Inflammatory macrophage (primary cell): ENCODE measurements around the gene INTS7.
A peak's percentile ranks its signal among the peaks of the same experiment; 100 is the strongest.
"Not testable (repeated sequence)": the region's sequence is repeated elsewhere in the genome, so short reads cannot be mapped to it uniquely, and the experiment has no call there.

Source experiments
- DNase-seq, 2 donors: peaks; one replicate each; pipeline ENCODE4 v3.0.0-alpha.2; 2020 to 2022

Gene INTS7

GRCh38 chr1:212034516-212035122, 738 bp downstream of the INTS7 start:
- no peak for DNase-seq

GRCh38 chr1:212030936-212031528, 4.3 kb downstream of the INTS7 start:
- peak in 1 of 2 donors; percentile 7 for DNase-seq

GRCh38 chr1:212027727-212028126, 7.6 kb downstream of the INTS7 start:
- DNase-seq = not testable (repeated sequence)

- DNase-seq = no peak
Observed at GRCh38 chr1:212024469-212025149, 10.7 kb downstream of the INTS7 start.

- DNase-seq = not testable (repeated sequence)
Observed at GRCh38 chr1:212022908-212023307, 12.4 kb downstream of the INTS7 start.

DNA sequence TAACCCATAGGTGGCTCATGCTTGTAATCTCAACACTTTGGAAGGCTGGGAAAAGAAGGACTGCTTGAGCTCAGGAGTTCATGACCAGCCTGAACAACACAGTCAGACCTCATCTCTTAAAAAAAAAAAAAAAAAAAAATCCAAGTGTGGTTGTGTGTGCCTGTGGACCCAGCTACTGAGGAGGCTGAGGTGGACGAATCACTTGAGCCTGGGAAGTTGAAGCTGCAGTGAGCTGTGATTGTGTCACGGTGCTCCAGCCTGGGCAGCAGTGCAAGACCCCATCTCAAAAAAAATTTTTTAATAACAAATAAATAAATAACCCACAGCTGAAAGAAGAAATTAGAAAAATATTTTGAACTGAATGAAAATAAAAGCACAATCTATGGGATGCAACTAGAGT, 13.8 kb downstream of the INTS7 start:
- DNase-seq = no peak

DNA sequence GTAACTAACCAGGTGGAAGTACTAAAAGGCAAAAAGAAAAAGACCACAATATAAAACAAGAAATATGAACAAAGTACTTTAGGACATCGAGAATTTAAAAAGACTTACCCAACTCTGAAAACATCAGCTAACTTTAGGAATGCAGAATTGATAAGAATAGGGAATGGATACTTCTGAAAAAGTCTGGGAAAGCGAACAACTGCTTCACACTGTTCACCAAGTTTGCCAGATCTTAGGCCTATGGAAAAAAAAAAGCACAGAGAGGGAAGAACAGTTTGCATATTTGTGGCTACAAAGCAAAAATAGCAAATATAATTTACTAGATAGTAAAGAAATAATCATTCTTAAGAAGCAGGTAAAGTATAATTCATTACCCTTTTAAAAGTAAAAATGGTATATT, 14.4 kb downstream of the INTS7 start:
- no peak for DNase-seq

DNA sequence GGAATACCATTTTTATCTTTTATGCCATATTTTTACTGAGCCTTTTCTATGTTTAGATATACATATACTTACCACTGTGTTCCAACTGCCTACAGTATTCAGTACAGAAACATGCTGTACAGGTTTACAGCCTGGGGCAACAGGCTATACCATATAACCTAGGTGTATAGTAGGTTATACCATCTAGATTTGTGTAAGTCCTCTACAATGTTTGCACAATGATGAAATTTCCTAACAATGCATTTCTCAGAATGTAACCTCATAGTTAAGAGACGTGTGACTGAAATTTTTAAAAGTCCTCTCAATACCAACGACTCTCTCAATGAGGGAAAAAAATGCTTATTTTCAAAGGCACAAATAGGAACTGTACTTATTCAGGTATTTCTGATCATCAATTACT, 21.7 kb downstream of the INTS7 start:
- no peak for DNase-seq

DNA sequence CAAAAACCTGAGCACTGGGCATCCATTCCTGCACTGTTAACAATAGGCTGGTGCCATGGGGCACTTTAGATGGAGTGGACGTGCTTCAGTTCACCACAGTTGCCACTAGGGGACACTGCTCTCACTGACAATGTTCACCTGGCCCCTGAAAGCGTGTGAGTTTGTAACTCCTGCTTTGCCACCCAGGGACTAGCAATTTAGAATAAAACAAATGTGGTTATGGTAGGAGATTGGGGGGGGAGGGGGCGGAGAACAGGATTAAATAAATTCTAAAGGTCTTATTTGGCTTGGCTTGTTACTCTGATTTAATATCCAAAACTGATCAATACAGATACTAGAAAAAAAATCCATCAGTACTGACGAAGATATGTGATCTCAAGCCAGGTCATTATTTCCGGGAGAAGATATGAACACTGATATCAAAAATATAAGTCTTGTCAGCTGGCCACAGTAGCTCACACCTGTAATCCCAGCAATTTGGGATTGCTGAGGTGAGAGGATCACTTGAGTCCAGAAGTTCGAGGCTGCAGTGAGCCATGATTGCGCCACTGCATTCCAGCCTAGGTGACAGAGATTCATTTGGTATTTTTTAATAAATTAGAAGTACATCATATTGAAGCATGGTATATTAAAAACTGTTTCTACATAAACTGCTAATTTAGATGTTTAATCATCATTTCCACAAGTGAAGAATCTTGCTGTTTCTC, 23.2 kb downstream of the INTS7 start:
- DNase-seq = peak; percentile 66 to 76

- DNase-seq = no peak
Observed at GRCh38 chr1:212010004-212010403, 25.4 kb downstream of the INTS7 start.

DNA sequence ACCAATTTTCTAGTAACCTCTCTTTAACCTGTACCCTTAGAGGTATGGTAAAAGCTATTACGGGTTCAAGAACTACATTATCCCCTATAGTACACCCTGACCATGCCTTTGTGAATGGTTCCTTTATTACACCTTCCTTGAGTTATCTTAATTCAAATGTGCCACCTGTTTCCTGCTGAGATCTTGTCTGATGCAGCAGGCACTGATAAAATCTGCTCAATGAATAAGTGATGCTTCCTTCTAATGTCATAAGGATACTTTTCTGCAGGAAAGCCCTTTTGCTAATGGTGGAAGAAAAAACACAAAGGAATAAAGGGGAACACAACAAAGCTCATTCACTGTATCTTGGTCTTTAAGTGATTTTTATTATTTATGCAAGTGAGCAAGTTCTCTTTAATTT, 25.8 kb downstream of the INTS7 start:
- no peak for DNase-seq

- DNase-seq = no peak
Observed at GRCh38 chr1:212007886-212008285, 27.5 kb downstream of the INTS7 start.

DNA sequence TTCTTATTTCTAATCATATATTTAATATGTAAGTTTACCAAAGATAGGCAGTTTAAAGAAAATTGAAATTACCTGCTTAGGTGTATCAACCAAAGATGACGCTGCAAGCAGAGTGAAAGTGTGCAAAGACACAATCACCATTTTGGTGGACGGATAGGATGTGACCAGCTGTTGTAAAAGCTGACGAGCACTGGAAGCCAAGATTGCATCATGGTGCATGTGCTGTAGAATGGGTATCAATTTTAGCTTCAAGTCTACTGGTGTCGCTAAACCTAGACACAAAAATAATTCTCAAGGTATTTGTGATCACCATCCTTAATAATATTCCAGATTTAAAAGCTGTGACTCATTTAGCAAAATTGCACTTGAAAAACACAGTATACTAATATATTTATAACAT, 28.2 kb downstream of the INTS7 start:
- no peak for DNase-seq

DNA sequence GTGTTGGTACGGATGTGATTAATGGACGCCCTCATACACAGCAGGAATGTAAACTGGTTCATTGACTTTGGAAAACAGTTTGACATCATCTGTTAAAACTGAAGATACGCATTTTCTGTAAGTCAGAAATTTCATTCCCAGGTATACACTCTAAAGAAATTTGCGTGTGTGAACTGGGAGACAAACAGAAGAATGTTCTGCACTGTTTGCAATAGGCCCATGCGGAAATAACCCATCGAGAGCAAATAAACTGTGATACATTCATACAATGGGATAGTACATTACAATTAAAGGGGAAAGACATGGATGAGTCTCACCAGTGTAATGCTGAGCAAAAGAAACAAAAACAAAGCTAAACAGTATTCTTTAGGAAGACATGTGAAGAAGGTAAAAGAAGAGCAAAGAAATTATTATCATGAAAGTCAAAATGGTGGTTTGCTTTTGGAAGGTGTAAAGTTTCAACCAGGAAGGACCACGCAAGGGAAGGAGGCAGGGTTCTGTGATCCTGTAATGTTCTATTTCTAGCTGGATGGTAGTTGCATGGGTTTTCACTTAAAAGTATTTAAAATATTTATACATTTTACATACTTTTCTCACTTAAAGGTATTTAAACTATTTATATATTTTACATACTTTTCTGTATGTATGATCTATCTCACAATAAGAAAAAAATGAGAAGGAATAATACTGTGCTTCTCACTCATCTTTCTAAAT, 30.3 kb downstream of the INTS7 start:
- DNase-seq = no peak

GRCh38 chr1:212002536-212002935, 32.8 kb downstream of the INTS7 start:
- DNase-seq = no peak

DNA sequence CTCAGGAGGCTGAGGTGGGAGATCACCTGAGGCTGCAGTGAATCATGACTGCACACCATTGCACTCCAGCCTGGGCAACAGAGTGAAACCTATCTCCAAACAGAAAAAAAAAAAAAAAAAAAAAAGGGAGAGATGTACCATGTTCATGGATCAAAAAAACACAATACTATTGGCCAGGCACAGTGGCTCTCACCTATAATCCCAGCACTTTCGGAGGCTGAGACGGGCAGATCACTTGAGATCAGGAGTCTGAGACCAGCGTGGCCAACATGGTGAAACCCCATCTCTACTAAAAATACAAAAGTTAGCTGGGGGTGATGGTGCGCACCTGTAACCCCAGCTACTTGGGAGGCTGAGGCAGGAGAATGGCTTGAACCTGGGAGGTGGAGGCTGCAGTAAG, 37.9 kb downstream of the INTS7 start:
- DNase-seq = not testable (repeated sequence)

DNA sequence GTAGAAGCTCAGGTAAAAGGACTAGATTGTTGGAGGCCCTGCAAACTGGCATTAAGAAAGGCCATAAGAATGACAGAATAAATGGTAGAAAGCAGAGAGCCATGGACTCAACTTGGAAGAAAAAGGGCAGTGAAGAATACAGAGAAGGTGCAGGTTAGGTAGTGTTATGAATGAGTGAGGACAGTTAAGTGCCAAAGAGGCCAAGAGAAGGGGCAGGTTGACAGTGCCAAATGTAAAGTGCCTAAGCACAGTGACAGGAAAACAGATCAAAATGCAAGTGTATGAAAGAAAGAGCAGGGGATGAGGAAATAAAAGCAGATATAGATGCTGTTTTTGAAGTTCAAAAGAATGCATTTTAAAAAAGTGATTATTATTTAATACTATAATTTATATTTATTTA, 43.7 kb downstream of the INTS7 start:
- DNase-seq = no peak

GRCh38 chr1:211986628-211987254, 48.6 kb downstream of the INTS7 start:
- DNase-seq = no peak

DNA sequence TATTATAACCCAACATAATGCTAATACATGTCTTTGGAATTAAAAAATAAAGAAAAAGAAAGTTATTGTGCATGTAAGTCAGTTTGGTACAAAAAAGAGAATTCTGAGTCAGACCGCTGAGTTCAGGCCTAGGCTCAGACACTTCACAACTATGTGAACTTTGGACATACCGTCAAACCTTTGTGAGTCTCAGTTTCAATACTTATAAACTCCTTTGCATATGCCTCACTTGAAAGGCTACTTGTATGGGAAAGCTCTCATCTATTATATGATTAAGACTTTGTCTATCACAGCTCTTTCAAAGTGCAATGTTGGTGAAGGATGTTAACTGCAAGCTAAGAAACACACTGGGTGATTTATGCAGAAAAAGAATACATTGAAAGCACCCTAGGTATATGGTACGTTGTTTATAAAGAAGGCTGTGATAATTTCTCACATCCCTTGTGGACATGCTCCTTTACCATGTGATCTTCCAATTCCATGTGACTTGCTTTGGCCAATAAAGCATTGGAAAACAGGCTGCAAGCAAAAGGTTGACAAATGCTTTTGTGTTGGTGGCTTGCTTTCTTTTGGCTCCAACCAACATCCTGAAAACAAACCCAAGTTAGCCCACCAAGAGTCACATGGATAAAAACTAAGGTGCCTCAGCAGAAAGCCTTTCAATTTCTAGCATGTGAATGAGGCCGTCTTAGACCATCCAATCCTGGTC, 49.6 kb downstream of the INTS7 start:
- DNase-seq = no peak

GRCh38 chr1:211978596-211978995, 56.8 kb downstream of the INTS7 start:
- no peak for DNase-seq

DNA sequence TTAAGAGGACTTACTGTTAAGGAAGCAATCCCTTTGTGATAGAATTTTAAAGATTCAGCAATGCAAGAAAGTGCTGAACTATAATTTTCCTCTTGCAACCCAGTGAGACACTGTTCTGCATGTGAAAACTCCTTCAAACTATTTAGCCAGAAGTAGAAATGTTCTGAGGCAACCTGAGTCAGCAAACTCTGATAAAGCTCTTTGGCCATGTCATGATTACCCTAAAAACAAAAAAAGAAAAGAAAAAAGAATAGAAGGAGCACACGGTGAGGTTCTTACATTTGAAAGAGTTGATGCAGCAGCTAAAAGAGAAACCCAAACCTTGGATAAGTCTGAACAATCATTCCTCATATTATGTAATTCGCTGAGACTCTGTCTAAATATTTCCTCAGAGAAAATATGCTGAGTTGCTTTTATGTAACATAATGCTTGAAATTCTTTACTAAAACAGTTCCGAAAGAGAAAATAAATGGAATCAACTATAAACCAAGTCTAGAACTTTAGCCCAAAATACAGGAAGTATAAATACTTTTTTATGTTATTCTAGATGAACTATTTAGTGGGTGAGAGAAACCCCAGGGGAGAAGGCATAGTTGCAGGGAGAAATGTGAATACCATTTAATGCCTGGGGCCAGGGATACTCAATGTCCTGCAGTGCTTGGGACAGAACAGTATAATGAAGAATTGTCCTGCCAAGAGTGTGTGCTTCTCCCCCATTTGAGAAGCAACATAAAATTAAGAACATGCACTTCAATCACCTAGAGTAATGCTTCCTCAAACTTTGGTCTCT, 60.0 kb downstream of the INTS7 start:
- no peak for DNase-seq
